GM12875 (cell line): Measurements from ENCODE around the gene RPL39L.

Source experiments
- H3K4me3 ChIP-seq: one replicate; pipeline ENCODE4 v1.5.1; 2011; ENCODE audit warnings: low read depth, low read length, control low read depth
- TF ChIP-seq, protein P1 (sequence below): IDR thresholded peaks from 2 replicates; pipeline ENCODE4 v1.5.1; 2011; ENCODE audit warnings: low read depth, mild to moderate bottlenecking, control low read depth, inconsistent platforms, low read length, moderate library complexity, borderline replicate concordance; ENCODE audit not compliant: insufficient read depth

The RPL39L gene

GRCh38 chr3:187125319-187126031, 13.8 kb downstream of the RPL39L start:
- H3K4me3 ChIP-seq, result no peak overlapping the region
- TF ChIP-seq, protein P1, sequence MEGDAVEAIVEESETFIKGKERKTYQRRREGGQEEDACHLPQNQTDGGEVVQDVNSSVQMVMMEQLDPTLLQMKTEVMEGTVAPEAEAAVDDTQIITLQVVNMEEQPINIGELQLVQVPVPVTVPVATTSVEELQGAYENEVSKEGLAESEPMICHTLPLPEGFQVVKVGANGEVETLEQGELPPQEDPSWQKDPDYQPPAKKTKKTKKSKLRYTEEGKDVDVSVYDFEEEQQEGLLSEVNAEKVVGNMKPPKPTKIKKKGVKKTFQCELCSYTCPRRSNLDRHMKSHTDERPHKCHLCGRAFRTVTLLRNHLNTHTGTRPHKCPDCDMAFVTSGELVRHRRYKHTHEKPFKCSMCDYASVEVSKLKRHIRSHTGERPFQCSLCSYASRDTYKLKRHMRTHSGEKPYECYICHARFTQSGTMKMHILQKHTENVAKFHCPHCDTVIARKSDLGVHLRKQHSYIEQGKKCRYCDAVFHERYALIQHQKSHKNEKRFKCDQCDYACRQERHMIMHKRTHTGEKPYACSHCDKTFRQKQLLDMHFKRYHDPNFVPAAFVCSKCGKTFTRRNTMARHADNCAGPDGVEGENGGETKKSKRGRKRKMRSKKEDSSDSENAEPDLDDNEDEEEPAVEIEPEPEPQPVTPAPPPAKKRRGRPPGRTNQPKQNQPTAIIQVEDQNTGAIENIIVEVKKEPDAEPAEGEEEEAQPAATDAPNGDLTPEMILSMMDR, result no peak

DNA sequence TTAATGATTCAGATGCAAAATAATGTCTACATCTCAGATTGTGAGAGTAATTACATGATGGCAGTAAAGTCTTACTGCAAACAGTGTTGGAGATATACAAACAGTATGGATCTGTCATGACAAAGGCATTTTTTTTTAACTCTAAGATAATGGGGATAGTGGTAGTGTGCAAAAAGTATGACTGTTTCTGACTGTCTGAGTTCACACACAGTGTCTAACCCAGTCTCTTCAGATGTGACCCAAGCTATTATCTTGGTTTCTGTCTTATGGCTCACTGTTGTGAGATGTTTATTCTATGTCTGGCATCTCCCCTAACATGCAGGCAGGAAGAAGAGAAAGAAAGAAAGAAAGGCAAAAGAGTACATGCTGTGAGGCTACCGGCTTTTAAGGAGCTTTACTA, 17.0 kb downstream of the RPL39L start:
- TF ChIP-seq, protein P1, result no peak
- H3K4me3 ChIP-seq, result no peak overlapping the region

- TF ChIP-seq, protein P1, result no peak
- H3K4me3 ChIP-seq, result no peak overlapping the region
These were observed 19.0 kb downstream of the RPL39L start for GRCh38 chr3:187120326-187120725.

GRCh38 chr3:187114511-187114910, 24.8 kb downstream of the RPL39L start:
- H3K4me3 ChIP-seq, result no peak overlapping the region
- TF ChIP-seq, protein P1, result no peak

- TF ChIP-seq, protein P1, result peak; percentile 26; the same call in 1 of the 2 replicates
- no peak overlapping the region for H3K4me3 ChIP-seq
These were observed 26.1 kb downstream of the RPL39L start for GRCh38 chr3:187112934-187113793.

DNA sequence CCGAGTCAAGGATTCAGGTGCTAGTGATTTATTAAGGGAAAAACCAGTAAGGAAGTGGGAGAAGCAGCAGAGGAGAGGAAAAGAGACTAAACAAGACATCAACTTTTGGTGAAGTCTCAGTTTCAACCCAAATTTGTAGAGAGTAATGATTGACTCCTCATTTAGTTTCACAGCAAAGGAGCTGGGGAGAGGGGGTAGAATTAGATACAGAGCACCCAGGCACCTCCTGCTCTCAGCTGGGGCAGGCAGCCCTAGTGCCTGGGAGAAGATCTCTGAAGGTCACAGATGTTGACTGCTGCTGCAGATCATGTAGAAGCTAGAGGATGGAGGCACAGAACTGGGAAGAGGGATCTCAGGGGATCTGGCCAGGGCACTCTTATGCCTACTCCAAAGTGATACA, 29.1 kb downstream of the RPL39L start:
- H3K4me3 ChIP-seq, result no peak overlapping the region
- TF ChIP-seq, protein P1, result no peak
